ENCODE measurements around the gene SRA1.

Gene SRA1

DNA sequence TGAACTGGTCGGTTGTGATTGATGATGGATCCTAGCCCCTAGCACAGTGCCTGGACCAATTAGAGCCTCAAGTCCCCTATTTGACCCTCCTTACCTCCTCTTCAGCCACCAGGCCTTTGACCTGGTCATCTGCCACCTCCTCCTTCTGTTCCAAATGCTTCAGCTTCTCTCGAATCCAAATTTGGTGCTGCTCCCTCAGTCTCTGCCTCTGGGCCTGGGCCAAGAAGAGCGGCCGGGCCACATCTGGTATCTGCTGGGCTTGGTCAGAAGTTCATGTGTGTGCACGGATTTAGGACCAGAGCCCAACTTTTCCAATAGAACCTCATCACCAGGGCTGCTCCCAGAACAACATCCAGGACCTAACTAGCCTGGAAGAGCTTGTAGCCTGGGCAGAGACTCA is 13.8 kb upstream of the SRA1 start:
- H3K4me3 ChIP-seq (replicated peaks; ENCODE audit: low read depth, low read length), result no peak overlapping the region
- no peak for TF ChIP-seq CTCF (IDR thresholded peaks at IDR 0.05; ENCODE audit: low read depth, low read length, missing control alignments)
- no peak for DNase-seq (ENCODE audit: extremely low read depth, low read depth)

GRCh38 chr5:140570488-140570887 is 13.2 kb upstream of the SRA1 start:
- TF ChIP-seq CTCF (IDR thresholded peaks at IDR 0.05; ENCODE audit: low read depth, low read length, missing control alignments), result no peak
- no peak overlapping the region for H3K4me3 ChIP-seq (replicated peaks; ENCODE audit: low read depth, low read length)

GRCh38 chr5:140570058-140570457 is 12.8 kb upstream of the SRA1 start:
- no peak for TF ChIP-seq CTCF (IDR thresholded peaks at IDR 0.05; ENCODE audit: low read depth, low read length, missing control alignments)
- DNase-seq (ENCODE audit: extremely low read depth, low read depth), result no peak

More at GRCh38 chr5:140570488-140570887, 13.2 kb upstream of the SRA1 start:
- no peak for DNase-seq (ENCODE audit: extremely low read depth, low read depth)

GRCh38 chr5:140569197-140569596 is 11.9 kb upstream of the SRA1 start:
- no peak for DNase-seq (ENCODE audit: extremely low read depth, low read depth)
- H3K4me3 ChIP-seq (replicated peaks; ENCODE audit: low read depth, low read length), result no peak overlapping the region
- no peak for TF ChIP-seq CTCF (IDR thresholded peaks at IDR 0.05; ENCODE audit: low read depth, low read length, missing control alignments)

More at GRCh38 chr5:140570058-140570457, 12.8 kb upstream of the SRA1 start:
- H3K4me3 ChIP-seq (replicated peaks; ENCODE audit: low read depth, low read length), result no peak overlapping the region

GRCh38 chr5:140568443-140569063 is 11.3 kb upstream of the SRA1 start:
- DNase-seq (ENCODE audit: extremely low read depth, low read depth), result no peak
- TF ChIP-seq CTCF (IDR thresholded peaks at IDR 0.05; ENCODE audit: low read depth, low read length, missing control alignments), result no peak
- no peak overlapping the region for H3K4me3 ChIP-seq (replicated peaks; ENCODE audit: low read depth, low read length)

- TF ChIP-seq CTCF (IDR thresholded peaks at IDR 0.05; ENCODE audit: low read depth, low read length, missing control alignments), result no peak
- DNase-seq (ENCODE audit: extremely low read depth, low read depth), result no peak
- no peak overlapping the region for H3K4me3 ChIP-seq (replicated peaks; ENCODE audit: low read depth, low read length)
Measured at GRCh38 chr5:140567871-140568270, 10.6 kb upstream of the SRA1 start.
